ENCODE measurements around the gene OCSTAMP.

GRCh38 chr20:46544576-46544975 is 5.9 kb downstream of the OCSTAMP start:
- TF ChIP-seq CTCF (IDR thresholded peaks at IDR 0.05) (peak in 2 of 6 experiments; percentile 16 to 31), POLR2A (IDR thresholded peaks at IDR 0.05) (no peak)

Measured in adrenal gland (tissue), 5 donors.